NCI-H1694 (cell line): ENCODE results near the gene MYO7A.

Experiments used
- DNase-seq: peaks from one replicate; lab custom pipeline; 2025; lab: John Stamatoyannopoulos, UW

The MYO7A gene

DNA sequence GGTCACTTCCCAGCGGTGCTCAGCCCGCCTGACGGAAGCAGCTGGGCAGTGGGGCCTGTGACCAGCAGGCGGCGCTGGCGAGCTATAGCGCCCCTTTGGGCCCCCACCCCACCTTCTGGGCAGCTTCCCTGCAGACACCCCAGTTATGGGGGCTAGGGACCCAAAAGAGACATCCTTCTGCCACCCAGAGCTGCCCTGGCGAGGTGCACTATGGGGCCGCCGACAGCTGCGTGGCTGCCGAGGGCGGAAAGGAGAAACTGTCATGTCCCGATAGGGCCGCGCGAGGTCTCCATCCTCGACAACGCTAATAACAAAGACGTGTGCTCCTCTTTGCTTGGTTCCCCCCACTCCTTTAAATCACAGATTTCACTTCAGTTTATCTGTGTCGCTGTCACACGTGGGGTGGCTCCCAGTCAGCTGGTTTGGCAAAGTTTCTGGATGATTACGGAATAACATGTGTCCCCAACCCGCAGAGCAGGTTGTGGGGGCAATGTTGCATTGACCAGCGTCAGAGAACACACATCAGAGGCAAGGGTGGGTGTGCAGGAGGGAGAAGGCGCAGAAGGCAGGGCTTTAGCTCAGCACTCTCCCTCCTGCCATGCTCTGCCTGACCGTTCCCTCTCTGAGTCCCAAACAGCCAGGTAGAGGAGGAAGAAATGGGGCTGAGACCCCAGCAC lies 673 bp upstream of the MYO7A start:
- no peak for DNase-seq

DNA sequence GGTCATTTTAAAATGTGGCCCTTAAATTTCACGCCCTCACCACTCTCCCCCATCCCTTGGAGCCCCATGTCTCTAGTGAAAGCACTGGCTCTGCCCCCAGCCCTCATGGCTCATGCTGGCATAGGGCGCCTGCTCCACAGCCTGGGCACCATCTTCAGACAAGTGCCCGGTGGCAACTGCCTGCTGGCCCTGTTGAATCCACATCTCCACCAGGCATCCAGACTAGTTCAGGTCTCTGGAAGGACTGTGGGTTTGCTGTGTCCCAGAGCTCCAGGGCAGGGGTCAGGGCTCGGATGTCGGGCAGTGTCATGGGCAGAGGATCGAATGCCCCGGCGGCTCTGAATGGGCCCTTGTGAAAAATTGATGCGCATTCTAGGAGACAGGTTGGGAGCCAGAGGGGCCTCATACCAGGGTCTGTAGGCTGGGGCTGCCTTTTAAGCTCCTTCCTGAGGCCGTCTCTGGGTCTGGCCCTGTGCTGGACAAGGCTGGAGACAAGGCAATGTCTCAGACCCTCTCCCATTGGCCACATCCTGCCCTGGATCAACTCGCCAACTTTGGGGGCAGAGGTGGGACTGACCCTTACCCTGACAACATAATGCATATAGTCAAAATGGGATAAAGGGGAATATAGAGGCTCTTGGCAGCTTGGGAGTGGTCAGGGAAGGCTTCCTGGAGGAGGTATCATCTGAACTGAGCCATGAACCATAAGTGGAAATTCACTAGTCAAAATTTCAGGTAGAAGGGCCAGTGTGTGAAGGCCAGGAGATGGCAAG lies 1.2 kb downstream of the MYO7A start:
- DNase-seq = no peak

DNA sequence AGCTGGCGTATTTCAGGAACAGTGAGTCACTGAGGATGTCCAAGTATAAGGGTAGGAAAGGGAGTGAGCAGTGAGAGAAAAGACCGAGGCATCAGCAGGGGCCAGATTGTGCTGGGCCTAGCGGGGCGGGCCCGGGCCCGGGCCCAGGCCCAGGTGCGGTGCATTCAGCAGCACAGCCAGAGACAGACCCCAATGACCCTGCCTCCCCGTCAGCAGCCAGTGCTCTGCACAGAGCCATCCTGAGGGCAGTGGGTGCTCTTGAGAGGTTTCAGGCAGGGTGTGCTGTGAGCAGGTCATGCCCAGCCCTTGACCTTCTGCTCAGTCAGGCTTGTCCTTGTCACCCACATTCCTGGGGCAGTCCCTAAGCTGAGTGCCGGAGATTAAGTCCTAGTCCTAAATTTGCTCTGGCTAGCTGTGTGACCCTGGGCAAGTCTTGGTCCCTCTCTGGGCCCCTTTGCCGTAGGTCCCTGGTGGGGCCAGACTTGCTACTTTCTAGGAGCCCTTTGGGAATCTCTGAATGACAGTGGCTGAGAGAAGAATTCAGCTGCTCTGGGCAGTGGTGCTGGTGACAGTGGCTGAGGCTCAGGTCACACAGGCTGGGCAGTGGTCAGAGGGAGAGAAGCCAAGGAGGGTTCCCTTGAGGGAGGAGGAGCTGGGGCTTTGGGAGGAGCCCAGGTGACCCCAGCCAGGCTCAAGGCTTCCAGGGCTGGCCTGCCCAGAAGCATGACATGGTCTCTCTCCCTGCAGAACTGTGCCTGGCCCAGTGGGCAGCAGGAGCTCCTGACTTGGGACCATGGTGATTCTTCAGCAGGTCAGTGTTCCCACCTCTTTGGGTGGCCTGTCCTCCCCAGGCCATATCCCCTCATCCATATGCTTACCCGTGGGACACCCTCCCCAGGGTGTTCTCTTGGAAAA lies 2.1 kb downstream of the MYO7A start:
- DNase-seq = no peak

DNA sequence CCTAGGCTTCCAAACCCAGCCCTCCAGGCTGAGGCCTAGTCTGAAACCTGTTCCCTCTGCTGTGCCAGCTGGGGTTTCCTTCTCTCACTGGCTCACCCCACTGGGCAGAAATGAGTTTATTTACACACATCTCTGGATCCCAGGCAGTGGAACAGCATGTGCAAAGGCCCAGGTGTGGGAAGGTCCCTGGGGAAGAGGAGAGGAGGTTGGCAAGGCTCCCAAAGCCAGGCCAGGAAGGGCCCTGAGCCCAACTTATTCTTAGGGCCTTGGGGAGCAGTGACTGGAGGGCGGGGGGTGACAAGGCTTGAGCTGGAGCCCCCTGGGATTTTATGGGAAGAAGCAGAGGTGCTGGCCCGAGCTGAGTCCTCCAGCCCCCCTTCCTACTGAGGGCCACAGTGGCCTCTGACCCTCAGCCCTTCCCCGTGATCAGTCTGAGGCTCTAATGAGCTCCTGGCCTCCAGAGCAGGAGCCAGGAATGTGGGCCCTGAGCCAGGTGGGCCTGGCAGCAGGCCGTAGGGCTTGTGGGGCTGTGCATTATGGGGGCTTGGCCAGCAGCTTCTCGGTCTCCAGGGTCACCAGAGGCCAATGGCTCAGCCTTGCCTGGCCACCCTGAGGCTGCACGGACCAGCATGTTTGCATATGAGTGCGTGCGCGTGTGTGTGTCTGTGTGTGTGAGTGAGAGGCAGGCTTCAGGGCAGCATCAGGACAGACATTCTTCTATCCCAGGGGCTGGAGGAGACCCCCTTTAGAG lies 2.9 kb downstream of the MYO7A start:
- DNase-seq = no peak

DNA sequence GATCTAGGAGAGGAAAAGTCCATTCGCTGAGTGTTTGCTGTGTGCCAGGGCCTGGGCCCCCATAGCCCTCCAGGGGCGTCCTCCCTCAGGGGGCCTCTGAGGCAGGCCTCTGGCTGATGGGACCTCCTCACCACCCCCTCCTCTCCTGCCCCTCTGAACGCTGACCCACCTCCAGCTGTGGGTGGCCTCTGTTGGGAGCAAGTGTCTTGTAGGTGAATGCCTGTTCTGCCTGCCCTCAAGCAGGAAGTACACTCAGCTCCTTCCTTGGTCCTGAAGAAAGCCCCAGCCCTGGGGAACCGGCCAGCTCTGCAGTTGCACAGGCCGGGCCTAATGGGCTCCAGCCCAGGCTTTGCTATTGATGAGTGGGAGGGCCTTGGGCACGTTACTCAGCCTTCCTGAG lies 3.5 kb downstream of the MYO7A start:
- DNase-seq = no peak

DNA sequence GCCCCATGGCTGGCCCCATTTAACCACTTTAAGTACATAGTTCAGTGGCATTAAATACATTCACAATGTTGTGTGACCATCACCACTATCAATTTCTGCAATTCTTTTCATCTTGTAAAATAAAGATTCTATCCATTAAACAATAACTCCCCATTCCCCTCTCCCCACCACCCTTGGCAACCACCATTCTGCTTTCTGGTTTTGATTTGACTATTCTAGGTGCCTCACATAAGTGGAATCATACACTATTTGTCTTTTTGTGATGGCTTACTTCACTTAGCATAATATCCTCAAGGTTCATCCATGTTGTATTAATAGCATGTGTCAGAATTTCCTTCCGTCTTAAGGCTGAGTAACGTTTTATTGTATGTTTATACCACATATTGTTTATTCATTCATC lies 7.0 kb downstream of the MYO7A start:
- DNase-seq = no peak

DNA sequence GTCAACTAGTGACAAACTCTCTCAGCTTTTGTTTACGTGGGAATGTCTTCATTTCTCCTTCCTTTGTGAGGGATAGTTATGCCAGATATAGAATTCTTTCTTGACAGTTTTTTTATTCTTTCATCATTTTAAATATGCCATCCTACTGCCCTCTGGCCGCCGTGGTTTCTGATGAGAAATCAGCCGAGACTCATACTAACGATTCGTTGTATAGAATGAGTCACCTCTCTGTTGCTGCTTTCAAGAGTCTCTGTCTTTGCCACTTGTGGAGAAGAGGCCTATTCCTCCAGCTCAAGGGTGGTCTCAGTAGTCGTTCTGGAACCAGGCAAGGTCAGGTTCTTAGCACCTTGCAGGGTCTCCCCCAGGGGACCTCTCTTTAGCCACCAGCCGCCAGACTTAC lies 8.0 kb downstream of the MYO7A start:
- no peak for DNase-seq

DNA sequence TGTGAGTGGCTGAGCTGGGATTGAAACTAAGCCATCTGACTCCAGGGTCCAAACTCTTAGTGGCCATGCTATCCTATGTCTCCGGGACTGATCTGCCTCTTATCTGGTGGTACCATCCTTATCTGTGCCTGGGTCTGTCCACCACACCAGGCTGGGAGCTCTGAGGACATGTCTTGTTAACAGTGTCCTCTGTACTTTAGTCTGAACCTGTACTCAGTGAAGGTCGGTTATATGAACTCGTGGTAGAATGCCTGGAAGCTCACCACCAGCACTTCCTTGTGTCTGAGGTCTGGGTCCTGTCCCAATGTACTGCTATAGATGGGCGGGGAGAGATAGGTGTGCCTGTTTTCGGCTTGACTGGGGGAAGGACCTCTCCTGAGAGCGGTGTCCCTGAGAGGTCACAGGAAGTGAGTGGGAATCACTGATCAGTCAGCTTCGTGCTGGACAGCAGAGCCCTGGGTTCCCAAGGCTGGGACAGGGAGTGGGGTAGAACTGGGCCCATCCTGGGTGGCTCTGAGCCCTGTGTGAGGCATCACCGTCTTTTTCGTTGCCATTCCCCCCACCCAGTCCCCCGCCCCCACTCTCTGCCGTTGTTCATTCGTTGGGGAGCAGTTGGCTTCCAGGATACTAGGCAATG lies 8.9 kb downstream of the MYO7A start:
- DNase-seq = no peak

DNA sequence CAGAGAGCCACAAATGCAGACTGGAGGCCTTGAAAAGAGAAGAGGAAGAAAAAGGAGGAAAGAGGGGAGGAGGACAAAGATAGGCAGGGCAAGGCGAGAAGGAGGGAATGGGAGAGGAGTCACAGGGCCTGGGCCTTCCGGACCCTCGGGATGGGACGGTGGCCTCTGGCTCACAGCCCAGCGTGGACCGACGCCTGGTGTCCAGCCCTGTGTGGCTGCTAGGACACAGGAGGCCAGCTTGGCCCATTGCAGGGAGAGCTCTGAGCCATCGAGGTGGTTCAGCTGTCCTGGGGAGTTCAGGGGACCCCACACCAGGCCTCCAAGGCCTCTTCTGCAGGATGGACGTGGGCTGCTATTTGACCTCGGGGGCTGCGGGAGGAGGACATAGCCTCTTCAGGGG lies 9.4 kb downstream of the MYO7A start:
- no peak for DNase-seq

DNA sequence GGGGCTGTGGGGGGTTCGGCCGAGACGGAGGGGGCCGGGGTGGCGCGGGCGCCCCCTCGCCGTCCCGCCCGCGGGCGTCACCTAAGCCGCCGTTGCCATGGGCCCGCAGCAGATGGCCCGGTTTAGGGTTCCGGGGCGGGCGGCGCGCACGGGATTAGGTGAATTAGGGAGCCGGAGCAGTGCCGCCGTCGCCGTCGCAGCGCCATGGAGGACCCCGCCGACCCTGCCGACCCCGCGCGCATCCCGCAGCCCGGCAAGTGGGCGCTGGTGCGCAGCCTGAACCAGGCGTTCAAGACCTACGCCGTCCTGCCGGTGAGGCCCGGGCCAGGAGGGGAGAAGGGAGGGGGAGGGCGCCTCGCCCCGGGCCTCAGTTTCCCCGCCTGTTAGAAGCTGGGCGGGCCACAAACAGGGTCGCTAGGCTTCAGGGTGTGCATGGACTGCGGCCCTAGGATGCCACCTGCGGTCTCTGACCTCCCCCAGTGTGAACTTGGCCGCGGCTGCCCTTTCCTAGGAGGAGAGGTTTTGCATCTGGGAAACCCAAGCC lies 10.1 kb downstream of the MYO7A start:
- DNase-seq = no peak

DNA sequence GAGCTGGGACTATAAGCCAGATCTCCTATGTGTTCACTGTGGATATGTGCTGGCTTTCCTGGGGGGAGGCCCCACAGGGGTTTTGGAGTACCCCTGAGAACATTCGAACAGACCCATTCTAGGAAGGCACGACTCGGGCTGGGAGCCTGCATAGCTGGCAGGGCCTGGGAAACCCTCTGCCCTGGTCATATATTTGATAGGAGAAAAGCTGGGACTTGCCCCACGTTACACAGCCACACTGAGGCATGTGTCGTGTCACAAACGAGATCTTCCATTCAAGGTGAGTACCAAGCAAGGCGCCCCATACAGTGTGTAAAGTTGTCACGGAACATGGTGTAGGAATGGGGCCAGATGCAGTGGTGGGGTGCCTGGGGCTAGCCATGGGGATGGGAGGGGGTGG lies 11.2 kb downstream of the MYO7A start:
- DNase-seq = no peak

DNA sequence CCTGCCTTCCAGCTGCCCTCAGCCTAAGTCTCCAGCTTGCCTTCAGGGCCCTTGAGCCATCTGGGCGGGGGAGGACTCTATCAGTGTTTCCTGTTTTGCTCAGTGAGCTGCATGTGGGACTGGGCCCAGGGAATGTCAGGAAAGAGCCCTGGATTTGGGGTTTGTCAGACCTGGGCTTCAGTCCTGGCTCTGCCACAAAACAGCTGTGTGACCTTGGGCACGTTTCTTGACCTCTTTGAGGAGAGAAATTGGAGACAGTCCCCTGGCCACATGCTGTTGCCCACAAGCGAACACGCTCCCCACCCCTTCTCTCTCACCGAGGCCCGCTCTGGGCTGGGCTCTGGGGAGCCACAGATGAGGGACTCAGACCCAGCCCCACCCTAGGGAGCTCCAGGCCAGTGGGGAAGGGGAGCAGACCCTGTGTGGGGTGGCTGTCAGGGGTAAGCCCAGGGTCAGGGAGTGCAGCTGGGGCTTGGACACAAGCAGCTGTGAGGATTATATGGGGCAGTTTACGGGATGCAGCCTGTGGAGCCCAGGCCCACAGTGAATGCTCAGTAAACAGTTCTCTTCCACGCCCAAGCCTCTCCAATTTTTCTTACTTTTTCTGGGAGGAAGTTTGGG lies 12.3 kb downstream of the MYO7A start:
- no peak for DNase-seq

DNA sequence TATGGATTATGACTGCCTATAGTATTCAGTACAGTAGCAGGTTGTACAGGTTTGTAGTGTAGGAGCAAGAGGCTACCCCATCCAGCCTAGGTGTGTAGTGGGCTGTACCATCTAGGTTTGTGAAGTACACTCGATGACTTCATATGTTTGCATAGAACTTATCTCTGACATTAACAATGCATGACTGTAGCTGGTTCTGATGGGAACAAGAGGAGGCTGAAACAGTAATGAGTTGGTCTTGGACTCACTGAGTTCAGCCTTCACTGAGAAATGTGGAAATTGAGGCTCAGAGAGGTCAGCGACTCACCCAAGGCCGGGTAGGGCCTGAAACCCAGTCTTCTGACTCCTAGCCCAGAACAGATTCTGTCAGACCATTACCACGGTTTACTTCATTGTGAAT lies 13.0 kb downstream of the MYO7A start:
- no peak for DNase-seq

DNA sequence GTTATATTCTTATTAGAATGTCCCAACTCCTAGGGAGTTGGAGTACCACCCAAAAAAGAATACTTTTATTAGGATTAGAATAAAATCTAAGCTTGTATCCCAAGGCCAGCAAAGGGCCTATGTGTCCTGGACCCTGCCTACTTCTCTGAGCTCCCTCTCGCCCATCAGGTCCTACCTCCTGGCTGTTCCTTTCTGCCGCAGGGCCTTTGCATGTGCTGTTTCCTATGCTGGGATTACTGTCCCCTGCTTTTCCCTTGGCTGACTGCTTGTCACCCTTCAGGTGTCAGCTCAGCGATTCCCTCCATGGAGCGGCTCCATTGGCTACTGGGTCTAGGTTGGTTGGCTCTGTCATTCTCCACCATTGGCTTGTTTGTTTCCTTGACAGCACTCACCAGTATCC lies 13.4 kb downstream of the MYO7A start:
- no peak for DNase-seq

DNA sequence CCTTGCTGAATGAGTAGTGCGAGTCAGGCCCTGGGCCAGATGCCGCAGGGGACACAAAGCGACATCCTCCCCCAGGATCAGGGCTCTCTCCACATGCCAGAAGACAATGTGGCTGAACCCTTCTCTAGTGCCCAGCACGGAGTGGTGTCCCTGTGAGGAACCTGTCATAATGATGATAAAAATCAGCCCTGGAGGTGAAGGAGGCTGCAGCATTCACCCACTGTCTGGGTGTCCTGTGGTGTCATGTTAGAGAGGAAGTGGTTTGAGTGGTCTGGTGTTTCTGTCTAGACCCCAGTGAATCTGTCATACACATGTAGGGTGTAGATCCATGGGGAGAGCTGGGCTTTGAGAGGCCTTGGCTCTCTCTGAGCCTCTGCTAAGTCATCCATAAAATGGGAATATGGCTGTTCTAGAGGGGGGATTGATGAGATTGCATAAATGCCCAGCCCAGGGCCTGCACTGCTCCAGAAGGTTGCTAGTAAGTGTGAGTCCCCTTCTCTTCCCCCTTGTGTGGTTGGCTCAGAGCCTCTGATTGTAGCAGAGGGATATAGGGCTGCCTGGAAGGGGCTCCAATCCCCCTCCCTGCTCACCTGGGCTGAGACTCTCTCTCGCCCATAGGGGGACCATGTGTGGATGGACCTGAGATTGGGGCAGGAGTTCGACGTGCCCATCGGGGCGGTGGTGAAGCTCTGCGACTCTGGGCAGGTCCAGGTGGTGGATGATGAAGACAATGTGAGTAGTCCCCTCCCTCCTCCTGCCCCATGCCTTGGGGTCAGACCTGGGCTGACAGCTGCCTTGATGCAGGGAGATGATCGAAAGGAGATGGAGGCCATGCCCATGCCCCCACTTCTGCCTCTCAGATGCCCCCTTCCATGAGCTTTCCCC lies 14.3 kb downstream of the MYO7A start:
- DNase-seq = no peak

DNA sequence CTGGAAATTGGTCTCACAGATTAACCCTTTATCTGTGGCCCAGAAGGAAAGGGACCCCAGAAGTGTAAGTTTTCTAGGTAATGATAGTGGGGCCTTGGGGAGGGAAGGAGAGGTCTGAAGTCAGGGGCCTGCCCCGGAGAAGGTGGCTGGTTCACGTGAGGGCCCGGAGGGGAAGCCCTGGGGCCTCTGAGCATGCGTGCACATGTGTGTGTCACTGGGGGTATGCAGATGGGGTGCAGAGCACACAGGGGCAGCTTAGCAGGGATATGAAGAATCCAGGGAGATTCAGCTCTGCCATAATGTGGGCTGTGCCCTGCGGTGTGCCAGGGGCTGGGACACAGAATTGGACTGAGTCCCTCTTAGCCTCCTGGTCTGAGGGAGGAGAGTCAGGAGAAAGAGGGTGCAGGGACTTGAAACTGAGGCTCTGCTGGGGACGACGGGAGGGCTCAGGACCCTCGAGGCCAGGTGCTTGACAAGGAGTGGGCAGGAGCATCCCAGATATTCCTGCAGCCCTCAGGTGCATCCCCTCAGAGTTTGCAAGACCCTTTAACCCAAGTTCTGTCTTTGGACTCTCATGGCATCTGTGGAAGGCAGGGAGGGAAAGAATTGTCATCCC lies 15.5 kb downstream of the MYO7A start:
- no peak for DNase-seq

DNA sequence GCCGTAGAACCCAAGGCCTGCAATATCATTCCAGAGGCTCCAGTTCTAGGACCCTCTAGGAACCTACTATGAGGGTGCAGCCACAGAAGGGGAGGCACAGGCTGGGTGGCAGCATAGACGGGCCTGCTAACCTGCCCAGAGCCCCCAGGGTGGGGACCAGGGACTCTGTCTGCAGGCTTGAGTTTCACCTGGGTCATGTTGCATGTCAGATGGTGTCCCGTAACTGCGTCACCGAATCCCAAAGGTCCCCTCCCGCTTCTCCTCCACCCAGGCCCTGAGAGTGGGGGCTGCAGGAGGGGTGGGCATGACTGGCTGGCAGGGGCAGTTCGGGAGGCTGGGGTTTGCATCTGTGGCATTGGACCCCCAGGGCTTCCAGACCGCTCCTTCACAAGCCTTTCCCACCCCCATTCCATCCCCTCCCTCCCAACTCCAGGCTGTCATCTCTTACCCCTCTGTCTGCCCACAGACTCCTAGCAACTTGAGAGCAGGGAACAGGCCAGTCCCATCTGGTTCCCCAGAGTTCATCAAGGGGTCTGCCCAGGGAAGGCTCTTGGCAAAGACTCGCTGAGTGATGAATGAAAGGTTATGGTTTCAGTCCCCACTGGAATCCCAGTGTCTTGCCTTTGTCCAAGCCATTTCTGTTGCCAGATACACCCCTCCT lies 16.3 kb downstream of the MYO7A start:
- DNase-seq = no peak

DNA sequence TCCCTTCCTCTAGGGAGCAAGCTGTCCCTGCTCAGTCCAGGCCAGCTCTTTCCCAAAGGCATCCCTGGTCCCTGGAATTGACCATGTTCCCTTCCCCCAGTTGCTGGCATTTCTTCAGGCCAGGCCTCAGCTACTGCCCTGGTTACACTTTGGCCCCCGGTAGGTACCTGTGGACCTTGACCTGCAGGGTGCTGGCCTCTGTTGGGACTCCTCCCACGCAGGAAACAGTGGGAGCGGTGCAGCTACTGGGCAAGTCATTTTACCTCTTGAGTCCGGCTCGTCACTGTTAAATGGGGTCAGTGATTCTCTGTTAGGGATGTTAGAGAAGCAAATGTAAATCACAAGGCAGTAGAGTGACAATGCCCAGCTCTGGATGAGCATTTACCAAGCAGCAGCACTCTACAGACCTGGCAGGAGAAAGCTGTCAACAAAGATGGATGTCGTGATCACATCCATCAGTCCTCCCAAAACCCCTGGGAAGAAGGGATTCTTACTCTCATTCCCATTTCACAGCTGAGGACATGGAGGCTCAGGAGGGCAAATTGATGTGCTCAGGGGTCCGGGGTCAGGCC lies 16.9 kb downstream of the MYO7A start:
- DNase-seq = no peak
